ENCODE measurements around the gene PLEKHA4. TPM values are rescaled to one million over a fixed set of nuclear protein-coding genes. Genes with fewer than 3 reads are reported as not detected.
"Not testable (repeated sequence)": the region's sequence is repeated elsewhere in the genome, so short reads cannot be mapped to it uniquely, and the experiment has no call there.

The PLEKHA4 gene
- total RNA-seq, 4 donors from 2014 or later, result 2.8 to 38.8 (median 5.9) TPM

- no peaks in the 10 kb centered on the region for H3K27me3 ChIP-seq
- TF ChIP-seq CTCF (IDR thresholded peaks at IDR 0.05) (no peak), POLR2A (IDR thresholded peaks at IDR 0.05) (no peak)
- H3K9me3 ChIP-seq, result no peaks in the 10 kb centered on the region
- DNase-seq, result no peak
- peaks cover 4 to 35% (median 22%) of the 10 kb centered on the region in 4 donors for H3K4me1 ChIP-seq
- peaks cover 0 to 55% (median 0%) of the 10 kb centered on the region in 3 donors for H3K36me3 ChIP-seq
- peak overlapping the region; percentile 98 to 100 (median 100) for H3K27ac ChIP-seq
- H3K4me3 ChIP-seq, result peak overlapping the region; percentile 75 to 95 (median 83)
These were observed 5.3 kb upstream of the PLEKHA4 start for GRCh38 chr19:48873476-48874302.

- Histone ChIP-seq H3K27me3 (no peaks in the 10 kb centered on the region), H3K9me3 (no peaks in the 10 kb centered on the region), H3K4me1 (peaks cover 4 to 38% (median 22%) of the 10 kb centered on the region in 4 donors), H3K27ac (peak overlapping the region; percentile 98 to 100 (median 100)), H3K4me3 (peak overlapping the region; percentile 75 to 95 (median 83)), H3K36me3 (peaks cover 0 to 48% (median 0%) of the 10 kb centered on the region in 3 donors)
- TF ChIP-seq POLR2A (IDR thresholded peaks at IDR 0.05) (peak in 1 of 2 donors; percentile 8), CTCF (IDR thresholded peaks at IDR 0.05) (peak in 2 of 6 experiments; percentile 22 to 27)
- peak; percentile 81 to 95 (median 92) for DNase-seq
These were observed 4.6 kb upstream of the PLEKHA4 start for GRCh38 chr19:48872884-48873475.

GRCh38 chr19:48872182-48872883 is 3.9 kb upstream of the PLEKHA4 start, which contains the start of gene PPP1R15A:
Gene PPP1R15A, plus strand, starts transcription at chr19:48872421. Its CDS starts 813 bp downstream, at chr19:48873234.
- peaks cover 4 to 40% (median 22%) of the 10 kb centered on the region in 4 donors for H3K4me1 ChIP-seq
- H3K9me3 ChIP-seq, result no peaks in the 10 kb centered on the region
- peak within 1 kb of the TSS; percentile 98 to 100 (median 100) for H3K27ac ChIP-seq
- H3K4me3 ChIP-seq, result peak within 1 kb of the TSS; percentile 75 to 95 (median 83)
- DNase-seq, result peak; percentile 99
- no peaks in the 10 kb centered on the region for H3K27me3 ChIP-seq
- peak in 5 of 6 experiments; percentile 9 to 55 (median 32) for TF ChIP-seq CTCF (IDR thresholded peaks at IDR 0.05)
- peak; percentile 100 for TF ChIP-seq POLR2A (IDR thresholded peaks at IDR 0.05)
- H3K36me3 ChIP-seq, result peaks cover 0 to 42% (median 0%) of the 10 kb centered on the region in 3 donors

GRCh38 chr19:48871471-48872181 is 3.2 kb upstream of the PLEKHA4 start:
- Histone ChIP-seq H3K36me3 (peaks cover 0 to 36% (median 0%) of the 10 kb centered on the region in 3 donors), H3K27ac (peak overlapping the region; percentile 98 to 100 (median 100)), H3K4me1 (peaks cover 4 to 43% (median 20%) of the 10 kb centered on the region in 4 donors), H3K4me3 (peak overlapping the region; percentile 75 to 95 (median 83))
- not testable (repeated sequence) for H3K9me3 ChIP-seq, DNase-seq, H3K27me3 ChIP-seq

- Histone ChIP-seq H3K4me3 (no peak overlapping the region), H3K27ac (no peak overlapping the region), H3K9me3 (no peaks in the 10 kb centered on the region), H3K36me3 (peaks cover 0 to 20% (median 0%) of the 10 kb centered on the region in 3 donors), H3K4me1 (peaks cover 0 to 34% (median 10%) of the 10 kb centered on the region in 4 donors), H3K27me3 (no peaks in the 10 kb centered on the region)
- TF ChIP-seq POLR2A (IDR thresholded peaks at IDR 0.05) (no peak), CTCF (IDR thresholded peaks at IDR 0.05) (no peak)
- no peak for DNase-seq
These were observed 1.6 kb upstream of the PLEKHA4 start for GRCh38 chr19:48870048-48870447.
